Central memory CD8-positive, alpha-beta T cell (primary cell): ENCODE measurements around the gene FCGR3A.
"Not testable (repeated sequence)": the region's sequence is repeated elsewhere in the genome, so short reads cannot be mapped to it uniquely, and the experiment has no call there.

Source experiments
- ATAC-seq: fragments of 150-1000 bp; cut with Tn5 transposase; replicated peaks from 2 replicates; pipeline ENCODE4 v1.10.0; 2022; ENCODE audit warnings: mild to moderate bottlenecking, moderate FRiP score, moderate number of reproducible peaks; ENCODE audit not compliant: poor library complexity, severe bottlenecking; ENCODE audit errors: extremely low read depth
- DNase-seq, 2 donors: peaks; one replicate each; pipeline ENCODE4 v3.0.0; 2021; ENCODE audit warnings: low spot score in 2 of 2
- H3K27ac Mint-ChIP-seq: one replicate; pipeline ENCODE4 v1.8.0; 2022; ENCODE audit warnings: low read depth, mild to moderate bottlenecking, moderate library complexity, mixed read lengths
- H3K27me3 Mint-ChIP-seq: one replicate; pipeline ENCODE4 v1.8.0; 2022; ENCODE audit warnings: mixed read lengths
- H3K36me3 Mint-ChIP-seq: one replicate; pipeline ENCODE4 v1.8.0; 2022; ENCODE audit warnings: mild to moderate bottlenecking, moderate library complexity, mixed read lengths; ENCODE audit not compliant: insufficient read depth
- H3K4me1 Mint-ChIP-seq: one replicate; pipeline ENCODE4 v1.8.0; 2022; ENCODE audit warnings: mixed read lengths
- H3K4me3 Mint-ChIP-seq: one replicate; pipeline ENCODE4 v1.8.0; 2022; ENCODE audit warnings: mild to moderate bottlenecking, moderate library complexity, mixed read lengths
- H3K9me3 Mint-ChIP-seq: one replicate; pipeline ENCODE4 v1.8.0; 2022; ENCODE audit warnings: mixed read lengths

The FCGR3A gene

GRCh38 chr1:161553631-161554030 is 4.0 kb upstream of the FCGR3A start:
- not testable (repeated sequence) for H3K4me3 Mint-ChIP-seq, H3K27me3 Mint-ChIP-seq, H3K9me3 Mint-ChIP-seq, DNase-seq, ATAC-seq, H3K36me3 Mint-ChIP-seq, H3K27ac Mint-ChIP-seq
- H3K4me1 Mint-ChIP-seq: peaks cover 39% of the 10 kb centered on the region

GRCh38 chr1:161550942-161551341 is 1.3 kb upstream of the FCGR3A start:
- not testable (repeated sequence) for H3K9me3 Mint-ChIP-seq

GRCh38 chr1:161548749-161549406 is 740 bp downstream of the FCGR3A start:
- peak overlapping the region; percentile 49 for H3K27ac Mint-ChIP-seq
- DNase-seq: not testable (repeated sequence)

More at GRCh38 chr1:161550942-161551341, 1.3 kb upstream of the FCGR3A start:
- Mint-ChIP-seq H3K4me1 (peaks cover 52% of the 10 kb centered on the region), H3K27ac (peak overlapping the region; percentile 10), H3K4me3 (peak overlapping the region; percentile 9)
- DNase-seq, H3K27me3 Mint-ChIP-seq, H3K36me3 Mint-ChIP-seq, ATAC-seq: not testable (repeated sequence)

GRCh38 chr1:161547995-161548741 is 1.4 kb downstream of the FCGR3A start:
- H3K27ac Mint-ChIP-seq, H3K9me3 Mint-ChIP-seq, DNase-seq, H3K27me3 Mint-ChIP-seq, ATAC-seq, H3K36me3 Mint-ChIP-seq, H3K4me3 Mint-ChIP-seq: not testable (repeated sequence)
- H3K4me1 Mint-ChIP-seq: peaks cover 52% of the 10 kb centered on the region

More at GRCh38 chr1:161548749-161549406, 740 bp downstream of the FCGR3A start:
- peaks cover 45% of the 10 kb centered on the region for H3K4me1 Mint-ChIP-seq
- H3K27me3 Mint-ChIP-seq, H3K9me3 Mint-ChIP-seq, H3K4me3 Mint-ChIP-seq, ATAC-seq, H3K36me3 Mint-ChIP-seq: not testable (repeated sequence)

- H3K27ac Mint-ChIP-seq: peak overlapping the region; percentile 84
- peaks cover 17% of the 10 kb centered on the region for H3K36me3 Mint-ChIP-seq
- DNase-seq (peak in 1 of 2 donors; percentile 29), ATAC-seq (peak; percentile 72)
- peaks cover 70% of the 10 kb centered on the region for H3K4me1 Mint-ChIP-seq
- not testable (repeated sequence) for H3K9me3 Mint-ChIP-seq, H3K27me3 Mint-ChIP-seq
- H3K4me3 Mint-ChIP-seq: peak overlapping the region; percentile 27
Measured at GRCh38 chr1:161545005-161545731, 4.5 kb downstream of the FCGR3A start.

- Mint-ChIP-seq H3K36me3 (peaks cover 20% of the 10 kb centered on the region), H3K4me3 (peak overlapping the region; percentile 49), H3K4me1 (peaks cover 66% of the 10 kb centered on the region), H3K27ac (peak overlapping the region; percentile 99)
- DNase-seq, H3K27me3 Mint-ChIP-seq, H3K9me3 Mint-ChIP-seq, ATAC-seq: not testable (repeated sequence)
Measured at GRCh38 chr1:161543125-161543524, 6.5 kb downstream of the FCGR3A start.

GRCh38 chr1:161542091-161542559 is 7.5 kb downstream of the FCGR3A start:
- H3K4me1 Mint-ChIP-seq: peaks cover 61% of the 10 kb centered on the region
- H3K27me3 Mint-ChIP-seq, H3K9me3 Mint-ChIP-seq: not testable (repeated sequence)
- H3K27ac Mint-ChIP-seq: peak overlapping the region; percentile 99
- DNase-seq (peak in 1 of 2 donors; percentile 71), ATAC-seq (peak; percentile 80)
- peak overlapping the region; percentile 49 for H3K4me3 Mint-ChIP-seq
- H3K36me3 Mint-ChIP-seq: peaks cover 20% of the 10 kb centered on the region

- H3K27me3 Mint-ChIP-seq, ATAC-seq, H3K9me3 Mint-ChIP-seq, DNase-seq: not testable (repeated sequence)
- Mint-ChIP-seq H3K4me1 (peaks cover 52% of the 10 kb centered on the region), H3K27ac (peak overlapping the region; percentile 99), H3K4me3 (peak overlapping the region; percentile 91), H3K36me3 (peaks cover 20% of the 10 kb centered on the region)
Measured at GRCh38 chr1:161540570-161540960, 9.1 kb downstream of the FCGR3A start.

- H3K4me3 Mint-ChIP-seq: peak overlapping the region; percentile 91
- ATAC-seq: peak; percentile 56
- H3K4me1 Mint-ChIP-seq: peaks cover 47% of the 10 kb centered on the region
- H3K36me3 Mint-ChIP-seq: peaks cover 20% of the 10 kb centered on the region
- peak overlapping the region; percentile 99 for H3K27ac Mint-ChIP-seq
- H3K27me3 Mint-ChIP-seq, H3K9me3 Mint-ChIP-seq: not testable (repeated sequence)
- DNase-seq: peak; percentile 91 to 93
Measured at GRCh38 chr1:161539731-161540569, 9.7 kb downstream of the FCGR3A start.

GRCh38 chr1:161538925-161539479 is 10.6 kb downstream of the FCGR3A start:
- not testable (repeated sequence) for DNase-seq, H3K27me3 Mint-ChIP-seq, ATAC-seq, H3K9me3 Mint-ChIP-seq
- Mint-ChIP-seq H3K27ac (peak overlapping the region; percentile 99), H3K4me3 (peak overlapping the region; percentile 91), H3K36me3 (peaks cover 20% of the 10 kb centered on the region), H3K4me1 (peaks cover 43% of the 10 kb centered on the region)

- H3K36me3 Mint-ChIP-seq: peaks cover 19% of the 10 kb centered on the region
- not testable (repeated sequence) for H3K9me3 Mint-ChIP-seq, H3K4me3 Mint-ChIP-seq, DNase-seq, H3K27ac Mint-ChIP-seq, H3K27me3 Mint-ChIP-seq, ATAC-seq
- peaks cover 28% of the 10 kb centered on the region for H3K4me1 Mint-ChIP-seq
Measured at GRCh38 chr1:161537068-161537669, 12.4 kb downstream of the FCGR3A start.
